SW480 (cell line): ENCODE measurements around the gene DMPK.
"Not testable (repeated sequence)": the region's sequence is repeated elsewhere in the genome, so short reads cannot be mapped to it uniquely, and the experiment has no call there.

Source experiments
- DNase-seq: peaks from one replicate; pipeline ENCODE4 v3.0.0-alpha.2; 2016; ENCODE audit warnings: low spot score

Gene DMPK

DNA sequence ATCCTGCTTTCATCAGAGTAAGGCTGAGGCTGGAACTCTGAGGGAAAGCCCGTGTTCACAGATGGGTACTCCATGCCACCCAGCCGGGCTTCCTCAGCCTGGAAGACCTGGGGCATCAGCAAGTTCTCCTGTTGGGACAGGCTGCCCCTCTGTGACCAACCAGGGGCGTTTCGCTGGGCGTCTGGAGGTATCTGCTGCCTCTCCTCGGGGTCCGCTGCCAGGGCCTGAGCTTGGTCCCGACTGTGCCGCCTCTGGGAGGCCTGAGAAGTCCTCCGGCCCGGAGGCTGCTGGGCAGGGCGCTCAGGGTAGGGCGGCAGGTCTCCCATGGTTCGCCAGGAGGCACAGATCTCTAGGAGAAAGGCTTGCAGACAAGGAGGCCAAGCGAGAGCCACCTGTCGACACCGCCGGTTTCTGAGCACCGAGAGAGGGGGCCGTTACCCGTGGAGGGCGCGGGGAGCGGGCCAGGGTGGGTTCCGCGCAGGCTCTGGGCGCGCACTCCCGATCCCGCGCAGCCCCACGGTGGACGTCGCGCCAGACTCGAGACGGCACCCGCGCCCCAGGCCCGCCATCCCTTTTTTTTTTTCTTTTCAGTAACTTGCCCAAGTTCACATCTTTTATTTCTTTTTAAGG is 32.7 kb upstream of the DMPK start, which contains the start of gene RSPH6A:
RSPH6A (minus strand) TSS at position 458 of the 630 bp plus-strand sequence; CDS start at position 326, 132 bp downstream.
- no peak for DNase-seq

DNA sequence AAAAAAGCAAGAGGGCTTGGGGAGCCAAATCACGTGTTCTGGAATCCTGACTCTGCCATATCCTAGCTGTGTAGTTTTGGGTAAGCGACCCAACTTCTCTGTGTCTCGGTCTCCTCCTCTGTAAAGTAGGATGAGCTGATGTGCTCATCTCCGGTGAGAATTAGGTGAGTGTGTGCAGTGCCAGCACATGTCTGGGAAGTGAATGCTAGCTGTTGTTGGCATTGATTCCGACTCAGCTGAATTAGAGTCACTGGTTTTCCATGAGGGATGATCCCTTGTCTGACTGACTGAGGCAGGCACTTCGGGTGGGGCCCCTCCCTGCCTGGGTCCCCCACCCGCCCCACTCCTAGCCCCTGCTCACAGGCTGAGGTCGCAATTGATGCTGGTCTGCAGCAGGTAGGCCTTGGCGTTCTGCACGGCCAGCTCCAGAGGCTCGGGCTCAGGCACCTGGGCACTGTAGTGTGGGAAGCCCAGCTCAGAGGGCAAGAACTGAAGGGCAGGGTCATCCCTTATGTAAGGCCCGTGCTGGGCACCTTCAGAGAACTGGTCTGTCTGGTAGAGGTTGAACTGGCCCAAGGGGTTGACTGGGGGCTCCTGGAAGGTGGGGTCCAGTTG is 32.0 kb upstream of the DMPK start:
- DNase-seq = no peak

DNA sequence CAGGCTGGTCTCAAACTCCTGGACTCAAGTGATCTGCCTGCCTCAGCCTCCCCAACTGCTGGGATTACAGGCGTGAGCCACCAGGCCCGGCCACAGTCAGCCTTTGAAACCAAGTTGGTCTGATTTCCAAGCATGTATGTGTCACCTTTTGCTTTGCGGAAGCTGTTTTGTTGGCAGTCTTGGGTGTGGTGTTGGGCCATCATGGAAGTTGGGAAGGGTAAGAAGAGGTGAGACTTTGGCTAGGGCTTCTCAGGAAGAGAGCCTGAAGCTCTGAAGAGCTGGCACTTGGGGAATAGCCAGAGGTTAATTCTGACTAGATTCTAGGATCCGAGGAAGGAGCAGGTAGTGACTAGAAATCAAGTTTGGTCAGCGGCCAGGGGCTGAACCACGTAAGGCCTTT is 30.0 kb upstream of the DMPK start:
- DNase-seq = no peak

DNA sequence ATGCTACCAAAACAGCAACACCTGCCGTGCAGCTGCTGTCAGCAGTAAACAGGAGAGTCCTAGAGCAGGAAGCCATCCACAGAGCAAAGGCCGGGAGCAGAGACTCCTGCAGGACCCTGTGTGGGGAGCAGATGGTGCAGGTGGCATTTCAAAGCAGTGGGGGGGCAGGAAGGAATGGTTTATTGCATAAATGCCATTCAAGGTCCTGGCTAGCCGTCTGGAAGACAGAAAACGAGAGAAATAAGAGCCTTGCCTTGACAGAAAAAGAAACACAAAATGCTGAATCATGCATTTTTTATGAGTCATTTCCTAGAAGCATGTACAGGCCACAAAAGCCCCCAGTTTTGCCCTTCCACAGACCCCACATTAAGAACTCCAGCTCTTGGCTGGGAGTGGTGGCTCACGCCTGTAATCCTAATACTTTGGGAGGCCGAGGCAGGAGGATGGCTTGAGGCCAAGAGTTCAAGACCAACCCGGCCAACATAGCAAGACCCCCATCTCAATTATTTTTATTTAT is 27.4 kb upstream of the DMPK start:
- peak; percentile 40 for DNase-seq

DNA sequence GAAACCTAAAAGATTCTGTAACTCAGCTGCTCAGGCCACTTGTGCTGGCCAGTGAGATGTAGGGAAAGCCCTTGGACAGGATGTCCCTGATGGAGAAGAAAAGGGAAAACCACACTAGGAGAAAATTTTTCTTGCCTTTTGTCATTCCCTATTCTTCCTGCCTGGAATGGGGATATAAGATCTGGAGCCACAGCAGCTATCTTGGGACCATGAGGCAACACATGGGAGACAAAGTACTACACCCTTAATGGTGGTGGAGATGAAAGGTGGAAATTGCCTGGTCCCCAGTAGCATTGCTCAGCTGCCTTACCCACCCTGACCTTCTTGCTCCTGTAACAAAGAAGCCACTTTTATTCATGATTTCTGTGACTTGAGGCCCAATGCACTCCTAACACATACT is 23.4 kb upstream of the DMPK start:
- DNase-seq = no peak

DNA sequence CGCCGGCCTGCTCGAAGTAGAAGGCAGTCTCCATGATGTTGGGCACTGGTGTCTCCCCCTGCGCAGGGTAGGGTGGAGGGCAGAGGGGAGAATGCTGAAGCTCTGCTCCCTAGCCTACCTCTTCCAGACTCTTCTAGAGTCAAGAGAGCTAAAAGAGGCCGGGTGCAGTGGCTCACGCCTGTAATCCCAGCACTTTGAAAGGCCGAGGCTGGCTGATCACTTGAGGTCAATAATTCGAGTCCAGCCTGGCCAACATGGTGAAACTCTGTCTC is 22.6 kb upstream of the DMPK start:
- DNase-seq = no peak

DNA sequence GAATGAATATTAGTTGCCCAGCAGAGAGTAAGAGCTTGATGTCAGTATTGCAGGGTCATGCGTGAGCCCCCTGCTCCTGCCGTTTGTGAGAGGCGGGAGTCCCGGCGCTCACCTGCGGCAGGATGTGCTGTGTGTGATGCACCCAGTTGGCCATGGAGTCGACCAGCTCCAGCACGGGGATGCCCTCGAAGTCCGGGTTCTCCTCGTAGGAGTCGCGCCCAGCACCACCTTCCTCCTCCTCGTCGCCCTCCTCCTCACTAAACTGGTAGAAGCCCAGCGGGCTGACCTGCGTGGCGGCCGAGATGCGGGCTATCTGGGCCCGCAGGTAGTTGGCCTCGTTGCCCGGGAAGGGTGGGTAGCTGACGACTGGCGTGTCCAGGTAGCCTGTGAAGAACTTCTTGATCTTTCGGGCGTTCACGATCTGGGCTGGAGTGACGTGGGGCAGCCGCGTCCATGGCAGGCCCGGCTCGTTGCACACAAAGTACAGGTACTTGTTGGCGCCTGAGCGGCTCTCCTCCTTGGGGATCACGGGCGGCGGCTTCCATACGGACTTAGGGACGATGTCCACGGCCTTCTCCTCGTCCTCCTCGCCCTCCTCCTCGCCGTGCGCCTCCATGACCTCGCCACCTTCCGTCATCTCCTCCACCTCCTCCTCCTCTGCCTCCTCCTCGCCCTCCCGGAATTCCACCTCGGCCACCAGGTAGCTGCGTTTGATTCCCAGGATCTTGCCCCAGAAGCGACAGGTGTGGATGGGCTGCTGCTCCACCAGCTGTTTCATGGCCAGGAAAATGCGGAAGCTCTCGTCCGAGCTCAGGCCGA is 22.1 kb upstream of the DMPK start:
- DNase-seq = no peak

DNA sequence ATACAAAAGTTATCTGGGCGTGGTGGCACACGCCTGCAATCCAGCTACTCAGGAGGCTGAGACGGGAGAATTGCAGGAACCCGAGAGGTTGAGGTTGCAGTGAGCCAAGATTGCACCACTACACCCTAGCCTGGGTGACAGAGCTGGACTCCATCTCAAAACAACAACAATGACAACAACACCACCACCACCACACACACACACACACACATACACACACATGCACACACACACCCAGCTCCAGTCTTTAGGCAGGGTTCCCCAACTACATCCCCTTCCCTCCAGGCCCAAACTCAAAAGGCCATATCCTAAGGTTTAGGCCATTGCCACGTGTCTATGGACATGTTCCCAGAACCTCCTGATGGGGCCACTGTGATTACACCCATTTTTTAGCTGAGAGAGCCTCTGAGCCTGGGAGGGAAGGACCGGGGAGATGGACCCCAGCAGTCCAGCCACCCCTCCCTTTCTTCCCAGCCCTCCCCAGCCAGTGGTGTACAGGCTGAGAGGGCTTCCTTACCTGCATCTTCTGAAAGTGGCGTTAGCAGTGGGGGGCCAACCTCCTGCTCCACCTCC is 19.4 kb upstream of the DMPK start:
- DNase-seq = no peak

DNA sequence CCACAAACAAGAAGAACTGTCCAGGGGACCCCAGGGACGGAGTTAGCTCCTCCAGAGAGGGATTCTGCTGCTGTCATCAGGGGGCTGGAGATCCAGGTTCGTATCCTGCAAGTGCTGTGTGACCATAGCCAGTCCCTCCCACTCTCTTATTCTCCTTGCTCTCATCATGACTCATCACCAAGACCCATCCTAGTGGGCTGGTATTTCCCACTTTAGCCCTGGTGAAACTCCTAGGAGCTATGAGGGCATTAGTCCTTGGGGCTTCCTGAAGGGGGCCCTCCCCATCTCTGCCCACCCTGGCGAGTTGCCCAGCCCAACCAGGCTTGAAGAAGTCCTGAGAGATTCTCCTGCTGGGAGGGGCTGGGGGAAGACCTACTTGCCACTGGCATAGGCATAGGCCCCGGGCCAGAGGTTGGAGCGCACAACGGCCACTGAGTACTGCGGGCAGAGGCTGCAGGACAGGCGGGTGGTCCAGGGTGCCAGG is 17.8 kb upstream of the DMPK start:
- no peak for DNase-seq

DNA sequence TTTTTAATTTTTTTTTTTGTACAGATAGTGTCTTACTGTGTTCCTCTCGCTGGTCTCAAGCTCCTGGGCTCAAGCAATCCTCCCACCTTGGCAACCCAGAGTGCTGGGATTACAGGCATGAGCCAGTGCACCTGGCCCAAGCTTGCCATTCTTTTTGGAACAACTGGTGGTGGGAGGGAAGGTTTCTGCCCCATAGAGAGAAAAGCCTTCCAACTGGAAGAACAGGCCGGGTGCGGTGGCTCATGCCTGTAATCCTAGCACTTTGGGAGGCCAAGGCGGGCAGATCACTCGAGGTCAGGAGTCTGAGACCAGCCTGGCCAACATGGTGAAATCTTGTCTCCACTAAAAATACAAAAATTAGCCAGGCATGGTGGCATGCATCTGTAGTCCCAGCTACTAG is 17.3 kb upstream of the DMPK start:
- DNase-seq = not testable (repeated sequence)

DNA sequence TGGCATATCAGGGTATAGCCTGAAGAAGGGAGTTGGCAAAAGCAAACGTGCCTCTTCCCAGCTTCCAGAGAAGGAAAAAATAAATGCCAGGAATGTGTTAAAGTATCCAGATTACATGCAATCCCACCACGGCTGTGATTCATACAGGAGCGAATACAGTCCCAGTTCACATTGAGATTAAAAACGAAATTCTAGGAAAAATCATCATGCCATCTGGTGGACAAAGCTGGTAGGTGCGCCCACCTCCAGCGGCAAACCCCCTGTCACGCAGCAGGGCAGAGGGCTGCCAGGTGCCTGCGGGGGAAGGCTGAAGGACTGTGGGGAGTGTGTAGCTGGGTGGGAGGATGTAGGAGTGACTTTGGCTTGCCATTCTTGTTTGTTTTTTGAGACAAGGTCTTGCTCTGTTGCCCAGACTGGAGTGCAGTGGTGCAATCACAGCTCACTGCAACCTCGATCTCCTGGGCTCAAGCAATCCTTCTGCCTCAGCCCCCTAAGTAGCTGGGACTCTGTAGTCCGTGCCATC is 16.8 kb upstream of the DMPK start:
- DNase-seq = peak; percentile 69

DNA sequence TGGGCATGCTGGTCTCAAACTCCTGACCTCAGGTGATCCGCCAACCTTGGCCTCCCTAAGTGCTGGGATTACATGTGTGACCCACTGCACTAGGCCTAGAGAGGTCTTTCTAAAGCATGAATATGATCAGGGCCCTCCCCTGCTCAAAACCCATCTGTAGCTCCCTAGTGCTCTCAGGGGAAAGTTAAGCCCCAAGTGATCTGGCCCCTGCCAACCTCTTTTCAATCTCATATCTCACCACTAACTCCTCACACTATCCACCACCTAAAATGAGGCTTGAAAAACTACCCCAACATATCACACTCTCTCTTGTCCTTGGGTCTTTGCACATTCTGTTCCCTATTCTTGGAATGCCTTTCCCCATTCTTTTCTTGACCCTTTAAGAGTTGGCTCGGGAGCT is 12.3 kb upstream of the DMPK start:
- no peak for DNase-seq

DNA sequence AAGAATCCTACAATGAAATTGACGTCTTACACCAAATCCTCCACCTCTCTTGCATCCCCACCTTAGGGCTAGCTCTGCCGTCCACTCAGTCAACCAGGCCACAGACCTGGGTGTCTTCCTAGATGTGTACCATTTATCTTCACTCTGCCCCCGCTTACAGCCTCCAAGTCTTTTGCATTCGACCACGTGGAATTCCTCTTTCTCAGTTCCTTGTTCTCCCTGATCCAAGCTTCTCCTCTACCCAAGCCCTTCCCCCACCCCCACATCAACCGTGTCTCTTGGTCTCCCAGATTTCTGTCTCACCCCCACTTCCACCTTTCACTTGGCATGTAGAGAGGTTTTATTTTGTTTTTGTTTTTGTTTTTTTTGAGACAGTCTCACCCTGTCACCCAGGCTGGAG is 11.6 kb upstream of the DMPK start:
- no peak for DNase-seq

DNA sequence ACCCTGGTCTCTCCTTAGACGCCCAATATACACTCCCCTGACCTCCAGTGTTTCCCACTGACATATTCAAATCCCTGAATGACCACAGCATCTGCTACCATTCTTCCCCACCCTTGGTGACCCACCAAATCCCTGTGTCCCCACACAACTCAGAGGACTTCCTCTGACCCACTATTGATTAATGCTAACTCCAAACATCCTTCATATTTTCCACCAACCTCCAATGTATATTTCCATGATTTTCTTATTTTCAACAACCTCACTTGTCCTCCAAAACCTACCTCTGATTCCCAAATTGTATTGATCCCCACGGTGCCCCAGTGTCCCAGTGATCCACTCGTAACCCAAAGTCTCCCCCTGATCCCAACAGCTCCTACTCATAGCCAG is 10.9 kb upstream of the DMPK start:
- DNase-seq = no peak

DNA sequence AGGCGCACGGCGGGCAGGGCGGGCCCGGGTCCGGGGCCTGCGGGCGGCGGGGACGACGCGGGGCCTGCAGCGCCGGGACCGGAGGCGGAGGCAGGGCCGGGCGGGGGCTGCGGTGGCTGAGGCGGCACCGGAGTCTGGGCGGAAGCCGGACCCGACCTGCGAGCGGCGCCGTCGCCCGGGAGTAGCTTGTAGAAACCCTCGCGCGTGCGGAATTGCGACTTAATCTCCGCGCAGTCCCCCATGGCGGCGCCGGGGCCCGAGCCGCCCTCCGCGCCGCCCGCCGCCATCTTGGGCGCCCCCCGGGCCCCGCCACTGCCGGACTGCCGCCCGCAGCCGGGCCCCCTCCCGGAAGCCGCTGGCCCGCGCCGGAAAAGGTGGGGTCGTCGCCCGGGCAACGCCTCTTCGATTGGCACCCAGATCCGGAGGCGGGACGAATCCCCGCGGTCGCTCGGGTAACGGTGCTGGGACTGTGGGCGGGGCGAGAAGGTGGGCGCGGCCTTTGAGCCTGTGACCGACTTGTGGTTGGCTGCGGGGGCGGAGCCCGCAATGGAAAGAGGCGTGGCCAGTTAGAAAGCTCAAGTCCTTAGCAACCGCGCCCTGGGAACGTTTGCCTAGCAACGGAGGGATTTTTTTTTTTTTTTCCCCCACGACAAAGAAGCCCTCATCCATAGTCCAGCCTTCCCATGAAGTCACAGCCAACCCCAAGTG is 10.3 kb upstream of the DMPK start, which contains the start of gene DMWD:
DMWD (minus strand) TSS at position 376 of the 708 bp plus-strand sequence; CDS start at position 287, 89 bp downstream.
- peak; percentile 98 for DNase-seq

DNA sequence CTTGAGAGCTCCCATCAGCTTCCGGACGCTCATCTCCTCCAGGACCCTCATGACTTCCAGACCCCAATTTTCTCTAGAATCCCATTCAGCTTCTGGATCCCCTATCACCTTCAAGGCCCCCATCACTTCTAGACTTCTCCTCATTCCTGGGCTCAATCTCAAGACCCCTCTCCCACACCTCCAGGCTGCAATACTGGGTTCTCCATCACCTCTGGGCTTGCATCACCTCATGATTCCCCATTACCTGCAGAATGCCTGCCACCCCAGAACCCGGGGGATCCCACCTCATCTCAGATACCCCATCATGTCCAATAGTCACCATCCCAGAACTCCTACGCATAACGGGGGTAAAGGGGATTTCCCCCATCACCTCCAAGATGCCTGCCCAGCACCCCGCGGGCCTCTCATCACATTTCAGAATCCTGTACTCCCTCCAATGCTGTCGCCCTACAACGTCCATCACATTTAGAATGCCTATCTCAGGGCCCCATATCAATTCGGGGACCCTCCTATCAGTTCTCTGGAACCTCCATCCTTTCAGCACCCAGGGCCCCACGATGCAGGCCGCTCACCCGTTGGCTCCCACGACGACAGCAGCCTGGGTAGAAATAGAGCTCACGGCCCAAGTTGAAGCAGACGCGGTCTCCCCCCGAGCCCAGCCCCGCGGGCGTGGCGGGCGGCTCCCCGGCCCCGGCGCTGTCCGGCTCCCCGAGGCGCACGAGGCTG is 9.6 kb upstream of the DMPK start:
- no peak for DNase-seq

DNA sequence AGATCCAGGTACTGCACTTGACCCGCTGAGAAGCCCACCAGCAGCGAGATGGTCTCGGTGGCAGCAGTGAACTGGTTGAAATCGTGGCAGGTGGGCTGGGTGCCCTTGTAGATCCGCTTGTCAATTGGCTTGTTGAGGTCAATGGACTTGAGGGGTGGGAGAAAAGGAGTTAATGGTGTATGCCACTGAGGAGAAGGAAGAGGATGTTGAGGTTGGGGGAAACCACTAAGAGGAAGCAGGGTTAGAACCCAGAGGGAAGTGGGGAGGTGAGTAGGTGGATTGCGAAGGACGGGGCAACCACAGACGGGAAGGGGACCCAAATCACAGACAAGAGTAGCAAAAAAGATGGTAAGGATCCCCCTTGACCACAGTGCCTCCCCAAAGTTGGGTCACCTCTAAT is 8.7 kb upstream of the DMPK start:
- DNase-seq = no peak

DNA sequence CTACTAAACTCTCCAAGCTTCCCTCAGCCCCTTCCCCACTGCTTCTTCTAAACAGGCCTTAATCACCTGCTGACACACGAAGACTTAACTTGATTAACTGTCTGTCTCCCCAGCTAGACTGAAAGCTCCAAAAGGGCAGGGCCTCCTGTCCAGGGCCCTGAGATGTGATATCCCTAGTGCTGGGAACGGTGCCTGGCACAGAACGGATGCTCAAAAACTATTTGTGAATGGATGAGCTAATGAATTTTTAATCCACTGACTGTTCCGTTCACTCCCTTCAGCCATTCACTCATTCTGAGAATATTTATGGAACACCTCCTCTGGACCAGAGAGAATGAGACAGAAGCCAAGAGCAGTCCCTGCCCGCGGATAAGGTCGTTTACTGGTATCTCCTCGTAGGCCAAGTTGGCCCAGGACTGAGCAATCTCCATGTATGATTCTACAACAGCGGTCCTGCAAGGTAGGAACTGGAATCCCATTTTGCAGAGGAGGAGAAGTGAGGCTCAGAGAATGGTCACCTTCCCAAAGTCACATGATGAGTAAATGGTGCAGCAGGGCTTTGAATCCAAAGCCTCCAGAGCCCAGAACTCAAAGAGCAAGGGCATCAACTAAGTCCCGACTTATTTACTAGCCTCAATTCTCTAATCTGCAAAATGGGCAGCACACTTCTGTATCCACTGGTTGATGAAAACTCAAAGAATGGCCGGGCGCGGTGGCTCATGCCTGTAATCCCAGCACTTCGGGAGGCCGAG is 6.9 kb upstream of the DMPK start:
- no peak for DNase-seq

DNA sequence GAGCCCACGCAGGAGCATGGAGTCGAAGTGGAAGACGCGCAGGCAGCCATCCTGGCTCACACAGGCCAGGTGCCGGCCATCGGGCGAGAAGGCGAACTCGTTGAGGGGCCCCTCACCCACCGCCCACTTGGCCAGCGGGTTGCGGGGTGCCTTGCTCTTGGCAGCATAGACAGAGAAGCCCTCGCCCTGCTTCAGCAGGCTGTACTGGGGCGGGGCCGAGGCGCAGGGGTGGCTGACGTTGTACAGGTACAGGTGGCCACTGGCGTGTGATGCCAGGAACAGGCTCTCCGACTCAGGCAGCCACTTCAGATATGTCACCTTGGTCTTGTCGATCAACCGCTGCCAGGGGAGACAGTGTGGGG is 4.2 kb upstream of the DMPK start:
- DNase-seq = no peak

DNA sequence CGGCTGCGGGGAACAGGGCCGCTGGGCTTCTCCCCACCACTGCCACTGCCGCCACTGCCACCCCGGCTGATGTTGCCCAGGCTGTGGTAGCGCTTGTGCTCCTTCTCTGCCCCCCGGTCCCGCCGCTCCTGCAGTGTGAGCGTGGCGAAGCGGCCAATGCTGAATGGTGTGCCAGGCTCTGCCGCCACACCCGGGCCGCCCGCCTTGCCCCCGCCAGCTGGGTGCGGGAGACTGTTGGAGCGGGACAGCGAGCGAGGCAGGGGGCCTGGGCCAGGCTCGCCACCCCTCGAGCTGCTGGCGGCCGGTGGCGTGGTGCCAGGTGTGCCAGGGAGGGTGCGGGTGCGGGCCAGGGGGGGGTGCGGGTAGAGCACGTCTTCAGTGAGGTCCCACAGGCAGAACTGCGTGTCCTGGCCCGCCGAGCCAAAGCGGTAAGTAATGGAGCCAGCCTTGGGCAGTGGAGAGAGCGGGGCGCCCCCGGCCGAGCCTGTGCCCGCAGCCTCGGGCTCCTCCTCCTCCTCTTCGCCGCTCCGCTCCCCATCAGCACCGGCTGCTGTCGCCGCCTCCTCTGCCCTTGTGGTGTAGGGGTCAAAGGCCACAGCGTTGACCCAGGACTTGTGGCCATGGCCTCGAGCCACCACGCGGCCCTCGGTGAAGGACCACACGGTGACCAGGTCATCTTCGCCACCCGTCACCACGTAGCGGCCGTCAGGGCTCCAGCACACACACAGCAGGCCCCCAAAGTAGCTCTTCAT is 3.7 kb upstream of the DMPK start:
- DNase-seq = no peak
